H1 (cell line): ENCODE data around the gene ODAD3. TPM values are rescaled to one million over a fixed set of nuclear protein-coding genes. Genes with fewer than 3 reads are reported as not detected.

Experiments
- ATF2 ChIP-seq: IDR thresholded peaks from 2 replicates; pipeline ENCODE4 v1.6.1; 2012; ENCODE audit warnings: low read length, inconsistent platforms
- polyA plus RNA-seq, 7 experiments: library from polyadenylated mRNA; depleted of rRNA in 3 of 7; stranded (reverse) in 5 of 7; unstranded in 2 of 7; fragments of >200 nt in 5 of 7; fragments of 200-250 nt in 2 of 7; gene quantifications; 1 replicate in 5 of 7; 2 replicates in 1 of 7; 4 replicates in 1 of 7; pipeline versions ENCODE4 v1.2.1 to v1.2.3, GENCODE V29; 2011 to 2013; ENCODE audit warnings: missing spikeins in 2 of 7, mixed read lengths in 2 of 7
- total RNA-seq: library from RNA; stranded (reverse); fragmentation: NEBNext Ultra II Directional; extraction: Animal tissue kit (Norgen Biotek cat#: 25700); gene quantifications from 2 replicates; pipeline ENCODE4 v1.2.1, GENCODE V29; 2021

The ODAD3 gene
- total and polyA plus RNA-seq, 2 of the 8 experiments (the other 6 are each of a cell fraction or from before 2014, with no cell fraction given), result 2.1 to 2.2 TPM

GRCh38 chr19:11416346-11417052 is 18.4 kb downstream of the ODAD3 start (continued):
- TF ChIP-seq ATF2, result no peak
